ENCODE results near the gene DLEC1. TPM values are rescaled to one million over a fixed set of nuclear protein-coding genes. Genes with fewer than 3 reads are reported as not detected.

DLEC1 gene
- total RNA-seq, 1 experiment from 2014 or later = 0.81 TPM

DNA sequence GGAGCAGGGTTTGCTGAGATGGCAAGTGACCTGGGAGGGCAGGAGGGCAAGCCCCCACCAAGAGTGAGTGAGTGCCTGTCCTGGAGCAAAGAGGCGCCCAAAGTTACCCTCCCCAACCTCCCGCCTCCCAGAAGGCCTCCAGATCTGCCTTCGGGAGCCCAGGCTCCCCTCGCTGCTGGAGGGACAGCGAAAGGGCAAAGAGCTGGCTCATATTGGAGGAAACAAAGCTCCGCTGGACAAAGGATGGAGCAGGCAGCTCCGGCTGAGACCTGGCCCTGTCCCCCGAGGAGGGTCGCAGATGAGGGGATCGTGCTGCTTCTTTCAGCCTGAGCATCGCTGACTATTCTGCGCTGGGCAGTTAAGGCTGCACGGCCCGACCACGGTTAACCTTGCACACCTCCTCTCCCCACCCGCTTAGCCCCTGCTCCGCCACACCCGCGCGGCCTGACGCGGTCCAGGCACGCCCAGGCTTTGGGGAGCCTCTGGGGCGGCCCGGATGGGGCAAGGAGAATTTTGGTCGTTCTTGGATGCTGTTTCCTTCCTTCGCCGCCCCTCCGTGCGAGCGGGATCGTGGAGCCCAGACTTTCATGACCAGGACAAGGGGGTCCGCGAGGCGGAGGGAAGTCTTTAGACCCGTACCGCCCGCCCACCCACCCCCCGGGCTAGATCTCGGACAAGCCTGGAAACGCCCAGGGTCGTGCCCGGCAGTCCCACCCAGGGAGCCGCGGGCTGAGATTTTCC, 10.2 kb upstream of the DLEC1 start:
- ATAC-seq (no peak), DNase-seq (ENCODE audit: low spot score) (peak; percentile 36)
- H3K4me1 Mint-ChIP-seq = peaks cover 13% of the 10 kb centered on the region
- no peak for TF ChIP-seq ZNF263 (CRISPR knock-in tag; IDR thresholded peaks at IDR 0.05; ENCODE audit: low read depth)
- TF ChIP-seq SMAD3 (CRISPR knock-in tag; IDR thresholded peaks at IDR 0.05; ENCODE audit: borderline replicate concordance) = no peak
- no peak for TF ChIP-seq ETV6 (CRISPR knock-in tag; IDR thresholded peaks at IDR 0.05)
- TF ChIP-seq ZNF532 (CRISPR knock-in tag; IDR thresholded peaks at IDR 0.05; ENCODE audit: borderline replicate concordance) = no peak
- TF ChIP-seq ZNF121 (CRISPR knock-in tag; IDR thresholded peaks at IDR 0.05) = no peak
- TF ChIP-seq TEAD1 (CRISPR knock-in tag; IDR thresholded peaks at IDR 0.05) = no peak
- no peak for TF ChIP-seq CTCF (IDR thresholded peaks at IDR 0.05)
- TF ChIP-seq ATF1 (CRISPR knock-in tag; IDR thresholded peaks at IDR 0.05) = no peak
- TF ChIP-seq ZNF317 (CRISPR knock-in tag; IDR thresholded peaks at IDR 0.05; ENCODE audit: borderline replicate concordance, low read depth) = no peak
- TF ChIP-seq ZNF138 (CRISPR knock-in tag; conservative IDR thresholded peaks at IDR 0.05) = no peak
- no peak for TF ChIP-seq TP53 (CRISPR knock-in tag; IDR thresholded peaks at IDR 0.05)
- TF ChIP-seq NFE2L1 (CRISPR knock-in tag; IDR thresholded peaks at IDR 0.05) = no peak
- no peak for TF ChIP-seq NR1H2 (CRISPR knock-in tag; IDR thresholded peaks at IDR 0.05)
- TF ChIP-seq SP1 (CRISPR knock-in tag; conservative IDR thresholded peaks at IDR 0.05) = no peak
- TF ChIP-seq ESRRA (CRISPR knock-in tag; IDR thresholded peaks at IDR 0.05; ENCODE audit: borderline replicate concordance) = no peak
- TF ChIP-seq JUN (CRISPR knock-in tag; IDR thresholded peaks at IDR 0.05) = no peak
- H3K4me3 Mint-ChIP-seq = peak overlapping the region; percentile 75
- H3K36me3 Mint-ChIP-seq = no peaks in the 10 kb centered on the region
- CTCF ChIA-PET = interaction anchor here (0.6 to 3.6 kb wide), 10 partner anchors 11 to 493 kb away, joined by 3 to 32 read pairs (median 6); partner anchors contain the start of genes ACAA1 and DLEC1
- POLR2A ChIA-PET = interaction anchor here (1.1 to 1.5 kb wide), 2 partner anchors 10 to 109 kb away, joined by 4 to 5 read pairs; partner anchors contain the start of genes ACAA1 and DLEC1
- H3K27ac Mint-ChIP-seq = no peak overlapping the region
- H3K9me3 Mint-ChIP-seq = no peaks in the 10 kb centered on the region
- H3K27me3 Mint-ChIP-seq (ENCODE audit: low read depth) = peaks cover 71% of the 10 kb centered on the region

GRCh38 chr3:38029400-38030125, 9.4 kb upstream of the DLEC1 start, which contains the start of gene PLCD1:
TSS of gene PLCD1 (minus strand) at chr3:38029642. CDS start at chr3:38029539, 103 bp downstream.
- Mint-ChIP-seq H3K36me3 (no peaks in the 10 kb centered on the region), H3K4me3 (peak within 1 kb of the TSS; percentile 75), H3K9me3 (no peaks in the 10 kb centered on the region), H3K27me3 (ENCODE audit: low read depth) (peaks cover 73% of the 10 kb centered on the region), H3K27ac (no peak within 1 kb of the TSS), H3K4me1 (peaks cover 12% of the 10 kb centered on the region)
- ATAC-seq (peak; percentile 23), DNase-seq (ENCODE audit: low spot score) (peak; percentile 82)
- CTCF ChIA-PET = interaction anchor here (0.6 to 3.6 kb wide), 14 partner anchors 10 to 1543 kb away, joined by 3 to 32 read pairs (median 5); partner anchors contain the start of genes ACAA1 and DLEC1
- POLR2A ChIA-PET = interaction anchor here (1.1 to 1.5 kb wide), 2 partner anchors 9 to 108 kb away, joined by 4 to 5 read pairs; partner anchors contain the start of genes ACAA1 and DLEC1
- TF ChIP-seq ERG (CRISPR knock-in tag; IDR thresholded peaks at IDR 0.05) (no peak), ATF6 (CRISPR knock-in tag; IDR thresholded peaks at IDR 0.05) (no peak), ZNF138 (CRISPR knock-in tag; conservative IDR thresholded peaks at IDR 0.05) (no peak), FOXP1 (CRISPR knock-in tag; IDR thresholded peaks at IDR 0.05; ENCODE audit: borderline replicate concordance) (peak; percentile 52; the same call in 1 of the 2 replicates), ZNF121 (CRISPR knock-in tag; IDR thresholded peaks at IDR 0.05) (0 out of 2 replicates have a peak, but pooled peaks have one; percentile 4), GTF2I (CRISPR knock-in tag; conservative IDR thresholded peaks at IDR 0.05) (peak; percentile 97)
- TF ChIP-seq, protein P1, sequence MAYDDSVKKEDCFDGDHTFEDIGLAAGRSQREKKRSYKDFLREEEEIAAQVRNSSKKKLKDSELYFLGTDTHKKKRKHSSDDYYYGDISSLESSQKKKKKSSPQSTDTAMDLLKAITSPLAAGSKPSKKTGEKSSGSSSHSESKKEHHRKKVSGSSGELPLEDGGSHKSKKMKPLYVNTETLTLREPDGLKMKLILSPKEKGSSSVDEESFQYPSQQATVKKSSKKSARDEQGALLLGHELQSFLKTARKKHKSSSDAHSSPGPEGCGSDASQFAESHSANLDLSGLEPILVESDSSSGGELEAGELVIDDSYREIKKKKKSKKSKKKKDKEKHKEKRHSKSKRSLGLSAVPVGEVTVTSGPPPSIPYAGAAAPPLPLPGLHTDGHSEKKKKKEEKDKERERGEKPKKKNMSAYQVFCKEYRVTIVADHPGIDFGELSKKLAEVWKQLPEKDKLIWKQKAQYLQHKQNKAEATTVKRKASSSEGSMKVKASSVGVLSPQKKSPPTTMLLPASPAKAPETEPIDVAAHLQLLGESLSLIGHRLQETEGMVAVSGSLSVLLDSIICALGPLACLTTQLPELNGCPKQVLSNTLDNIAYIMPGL (CRISPR knock-in tag; IDR thresholded peaks at IDR 0.05) = 0 out of 2 replicates have a peak, but pooled peaks have one; percentile 42
- TF ChIP-seq, protein P2, sequence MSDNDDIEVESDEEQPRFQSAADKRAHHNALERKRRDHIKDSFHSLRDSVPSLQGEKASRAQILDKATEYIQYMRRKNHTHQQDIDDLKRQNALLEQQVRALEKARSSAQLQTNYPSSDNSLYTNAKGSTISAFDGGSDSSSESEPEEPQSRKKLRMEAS (CRISPR knock-in tag; IDR thresholded peaks at IDR 0.05) = peak; percentile 47; the same call in 1 of the 2 replicates

All from WTC11 (cell line).